H1 (cell line): Measurements from ENCODE around the gene LRRC18. TPM values are rescaled to one million over a fixed set of nuclear protein-coding genes. Genes with fewer than 3 reads are reported as not detected.

ENCODE experiments used
- CTCF ChIA-PET: fragments of 300-600 bp; sonication (Branson Sonifier 250); formaldehyde crosslinking; loops from one replicate; lab custom pipeline; 2021; ENCODE audit not compliant: partially characterized antibody; lab: Charles Lee
- POLR2A ChIA-PET: fragments of 300-600 bp; sonication (Branson Sonifier 250); formaldehyde crosslinking; loops from one replicate; lab custom pipeline; 2021; ENCODE audit warnings: inconsistent platforms; ENCODE audit not compliant: partially characterized antibody; lab: Charles Lee
- DNase-seq, 2 experiments: peaks; one replicate each; pipeline versions ENCODE4 v3.0.0 to v3.0.0-alpha.2; 2010 to 2022; ENCODE audit warnings: low spot score in 2 of 2, low read depth in 1 of 2, mixed read lengths in 1 of 2
- FAIRE-seq: peaks from 2 replicates; lab custom pipeline; 2011; peaks lifted over from hg19 to GRCh38; lab: Jason Lieb, UNC
- H2AFZ ChIP-seq: 2 replicates; pipeline ENCODE4 v1.8.1; 2012; ENCODE audit warnings: low read length, inconsistent platforms
- H2AK5ac ChIP-seq: 2 replicates; pipeline ENCODE4 v1.6.1; 2013; ENCODE audit warnings: low read depth, low read length
- H2BK120ac ChIP-seq: replicated peaks from 2 replicates; pipeline ENCODE3; 2013; ENCODE audit warnings: low read depth, low read length, inconsistent platforms
- H2BK12ac ChIP-seq: 2 replicates; pipeline ENCODE4 v1.6.1; 2013; ENCODE audit warnings: low read depth, low read length
- H2BK15ac ChIP-seq: 2 replicates; pipeline ENCODE4 v1.6.1; 2013; ENCODE audit warnings: low read length
- H2BK20ac ChIP-seq: 2 replicates; pipeline ENCODE4 v1.6.1; 2013; ENCODE audit warnings: low read length
- H2BK5ac ChIP-seq: 2 replicates; pipeline ENCODE4 v1.6.1; 2013; ENCODE audit warnings: low read depth, low read length
- H3K14ac ChIP-seq: 2 replicates; pipeline ENCODE4 v1.6.1; 2013; ENCODE audit warnings: inconsistent platforms; ENCODE audit not compliant: insufficient read length
- H3K18ac ChIP-seq: 2 replicates; pipeline ENCODE4 v1.6.1; 2013; ENCODE audit warnings: low read length; ENCODE audit errors: extremely low read depth
- H3K23ac ChIP-seq: 2 replicates; pipeline ENCODE4 v1.6.1; 2013; ENCODE audit warnings: inconsistent platforms; ENCODE audit not compliant: insufficient read length
- H3K23me2 ChIP-seq: 2 replicates; pipeline ENCODE4 v1.6.1; 2013; ENCODE audit warnings: low read depth, low read length
- H3K27ac ChIP-seq: 2 replicates; pipeline ENCODE4 v1.6.1; 2011; ENCODE audit warnings: low read depth, low read length, inconsistent platforms
- H3K27me3 ChIP-seq, 4 experiments: replicated peaks in 1 of 4; 1 replicate in 1 of 4; 2 replicates in 3 of 4; pipeline versions ENCODE4 v1.6.1 to v1.8.1; 2011 to 2013; ENCODE audit warnings: low read length in 3 of 4, mild to moderate bottlenecking in 3 of 4, inconsistent platforms in 2 of 4, mixed read lengths in 2 of 4, moderate library complexity in 1 of 4; ENCODE audit not compliant: control insufficient read depth in 3 of 4, insufficient read depth in 3 of 4; ENCODE audit errors: extremely low read depth in 1 of 4
- H3K36me3 ChIP-seq, 4 experiments: 2 replicates each; pipeline versions ENCODE4 v1.6.1 to v1.8.1; 2011 to 2013; ENCODE audit warnings: mild to moderate bottlenecking in 4 of 4, low read length in 3 of 4, moderate library complexity in 2 of 4, control low read depth in 1 of 4, inconsistent platforms in 1 of 4; ENCODE audit not compliant: insufficient read depth in 4 of 4, control insufficient read depth in 2 of 4
- H3K4ac ChIP-seq: replicated peaks from 2 replicates; pipeline ENCODE3; 2013; ENCODE audit warnings: low read length, low read depth, mixed read lengths, inconsistent platforms; ENCODE audit not compliant: insufficient read length
- H3K4me1 ChIP-seq, 4 experiments: replicated peaks in 1 of 4; 1 replicate in 1 of 4; 2 replicates in 3 of 4; pipeline versions ENCODE4 v1.6.1 to v1.8.1; 2011 to 2013; ENCODE audit warnings: low read length in 3 of 4, inconsistent platforms in 2 of 4, mixed read lengths in 1 of 4; ENCODE audit not compliant: insufficient read depth in 4 of 4, control insufficient read depth in 3 of 4
- H3K4me2 ChIP-seq, 2 experiments: 2 replicates each; pipeline versions ENCODE4 v1.6.1 to v1.8.1; 2011 to 2013; ENCODE audit warnings: low read depth in 2 of 2, low read length in 2 of 2, control low read depth in 1 of 2, inconsistent platforms in 1 of 2, mild to moderate bottlenecking in 1 of 2; ENCODE audit not compliant: insufficient read depth in 1 of 2
- H3K4me3 ChIP-seq, 4 experiments: fragments of 200-600, 300-600 bp in 1 of 4; sonication (generic), shearing (Covaris generic), sonication (Bioruptor Twin) in 1 of 4; 2 replicates each; pipeline versions ENCODE4 v1.5.1 to v1.8.1; 2011 to 2016; ENCODE audit warnings: low read length in 4 of 4, low read depth in 3 of 4, control low read depth in 2 of 4, inconsistent platforms in 2 of 4, mild to moderate bottlenecking in 2 of 4, mixed read lengths in 1 of 4, moderate library complexity in 1 of 4; ENCODE audit not compliant: insufficient read depth in 2 of 4; ENCODE audit errors: extremely low read depth in 1 of 4
- H3K56ac ChIP-seq: replicated peaks from 2 replicates; pipeline ENCODE3; 2013; ENCODE audit warnings: low read depth, mild to moderate bottlenecking, mixed read lengths, low read length, inconsistent platforms; ENCODE audit not compliant: insufficient read length
- H3K79me1 ChIP-seq: 2 replicates; pipeline ENCODE4 v1.6.1; 2013; ENCODE audit warnings: low read depth, low read length, control low read depth
- H3K79me2 ChIP-seq, 2 experiments: 2 replicates each; pipeline versions ENCODE4 v1.6.1 to v1.8.1; 2012 to 2013; ENCODE audit warnings: low read length in 2 of 2, mild to moderate bottlenecking in 2 of 2, inconsistent platforms in 1 of 2; ENCODE audit not compliant: insufficient read depth in 2 of 2, control insufficient read depth in 1 of 2
- H3K9ac ChIP-seq, 4 experiments: replicated peaks in 1 of 4; 1 replicate in 1 of 4; 2 replicates in 3 of 4; pipeline versions ENCODE4 v1.6.1 to v1.8.1; 2011 to 2013; ENCODE audit warnings: low read depth in 3 of 4, low read length in 3 of 4, control low read depth in 2 of 4, mild to moderate bottlenecking in 2 of 4, moderate library complexity in 2 of 4, inconsistent platforms in 1 of 4; ENCODE audit errors: extremely low read depth in 1 of 4
- H3K9me3 ChIP-seq, 2 experiments: 2 replicates each; pipeline versions ENCODE4 v1.6.1 to v1.8.1; 2012 to 2013; ENCODE audit warnings: mild to moderate bottlenecking in 2 of 2, moderate library complexity in 2 of 2, control low read depth in 1 of 2, inconsistent platforms in 1 of 2, low read depth in 1 of 2, low read length in 1 of 2, mixed read lengths in 1 of 2; ENCODE audit not compliant: insufficient read depth in 2 of 2
- H4K20me1 ChIP-seq, 2 experiments: replicated peaks in 1 of 2; 2 replicates each; pipeline versions ENCODE3 to v1.8.1; 2011 to 2013; ENCODE audit warnings: inconsistent platforms in 2 of 2, low read length in 2 of 2, mild to moderate bottlenecking in 1 of 2; ENCODE audit not compliant: insufficient read depth in 2 of 2, control insufficient read depth in 1 of 2
- H4K5ac ChIP-seq: 2 replicates; pipeline ENCODE4 v1.6.1; 2013; ENCODE audit warnings: low read length, low read depth, mixed read lengths, inconsistent platforms; ENCODE audit not compliant: insufficient read length
- H4K8ac ChIP-seq: 2 replicates; pipeline ENCODE4 v1.8.0; 2013; ENCODE audit warnings: mild to moderate bottlenecking, moderate library complexity, low read length, inconsistent platforms; ENCODE audit not compliant: insufficient read depth; ENCODE audit errors: extremely low read depth
- H4K91ac ChIP-seq: replicated peaks from 2 replicates; pipeline ENCODE3; 2013; ENCODE audit warnings: low read length, mixed read lengths, inconsistent platforms; ENCODE audit not compliant: insufficient read length
- ASH2L ChIP-seq: fragments of 200-600, 300-600 bp; sonication (generic); IDR thresholded peaks from one replicate; pipeline ENCODE4 v1.7.1; 2017; ENCODE audit warnings: low read length
- ATF2 ChIP-seq: IDR thresholded peaks from 2 replicates; pipeline ENCODE4 v1.6.1; 2012; ENCODE audit warnings: low read length, inconsistent platforms
- CEBPB ChIP-seq: IDR thresholded peaks from 2 replicates; pipeline ENCODE4 v1.6.1; 2012; ENCODE audit warnings: low read depth, low read length
- CTBP2 ChIP-seq: IDR thresholded peaks from 2 replicates; pipeline ENCODE4 v1.7.0; 2011; ENCODE audit warnings: borderline replicate concordance, mild to moderate bottlenecking, moderate library complexity, mixed read lengths, low read length; ENCODE audit not compliant: insufficient read depth, insufficient read length
- EZH2 ChIP-seq: fragments of 200-600 bp; sonication (generic); IDR thresholded peaks from 2 replicates; pipeline ENCODE4 v1.7.1; 2012; ENCODE audit warnings: low read depth, mild to moderate bottlenecking, moderate library complexity, low read length, inconsistent platforms; ENCODE audit not compliant: severe bottlenecking
- FOSL1 ChIP-seq: IDR thresholded peaks from 2 replicates; pipeline ENCODE4 v1.6.1; 2011; ENCODE audit warnings: mild to moderate bottlenecking, low read depth, low read length, moderate library complexity; ENCODE audit not compliant: insufficient read depth
- MAFK ChIP-seq: IDR thresholded peaks from 2 replicates; pipeline ENCODE4 v1.6.1; 2012; ENCODE audit warnings: low read depth, mild to moderate bottlenecking, improper control_type of control experiment, low read length
- MAX ChIP-seq: IDR thresholded peaks from 2 replicates; pipeline ENCODE4 v1.6.1; 2012; ENCODE audit warnings: inconsistent platforms
- POLR2AphosphoS5 ChIP-seq: IDR thresholded peaks from 2 replicates; pipeline ENCODE4 v1.6.1; 2011; ENCODE audit warnings: low read depth, low read length
- POU5F1 ChIP-seq: IDR thresholded peaks from 2 replicates; pipeline ENCODE4 v1.6.1; 2011; ENCODE audit warnings: low read depth, mild to moderate bottlenecking, low read length, moderate library complexity
- RAD21 ChIP-seq, 2 experiments: IDR thresholded peaks in 1 of 2; conservative IDR thresholded peaks in 1 of 2; 2 replicates each; pipeline ENCODE4 v1.6.1; 2011; ENCODE audit warnings: low read depth in 2 of 2, low read length in 2 of 2, improper control_type of control experiment in 1 of 2, inconsistent platforms in 1 of 2, mild to moderate bottlenecking in 1 of 2, moderate library complexity in 1 of 2
- SIX5 ChIP-seq: IDR thresholded peaks from 2 replicates; pipeline ENCODE4 v1.6.1; 2011; ENCODE audit warnings: mild to moderate bottlenecking, low read depth, low read length
- TAF1 ChIP-seq: IDR thresholded peaks from 2 replicates; pipeline ENCODE4 v1.6.1; 2011; ENCODE audit warnings: mild to moderate bottlenecking, low read depth, low read length
- WGBS, 2 experiments: shearing (Covaris generic) in 1 of 2; methylation state at CpG; one replicate each; pipeline versions ENCODE4 v1.1.6 to v1.1.7; 2013 to 2015; ENCODE audit warnings: low lambda C conversion rate in 2 of 2, mixed read lengths in 2 of 2, inconsistent platforms in 1 of 2, low coverage in 1 of 2, missing lambda C conversion rate in 1 of 2; ENCODE audit not compliant: insufficient replicate concordance in 2 of 2, insufficient coverage in 1 of 2, insufficient read length in 1 of 2; ENCODE audit errors: extremely low coverage in 1 of 2, missing lambda C conversion rate in 1 of 2; 5-methylcytosine and 5-hydroxymethylcytosine counted together
- polyA plus RNA-seq, 7 experiments: library from polyadenylated mRNA; depleted of rRNA in 3 of 7; stranded (reverse) in 5 of 7; unstranded in 2 of 7; fragments of >200 nt in 5 of 7; fragments of 200-250 nt in 2 of 7; gene quantifications; 1 replicate in 5 of 7; 2 replicates in 1 of 7; 4 replicates in 1 of 7; pipeline versions ENCODE4 v1.2.1 to v1.2.3, GENCODE V29; 2011 to 2013; ENCODE audit warnings: missing spikeins in 2 of 7, mixed read lengths in 2 of 7
- total RNA-seq: library from RNA; stranded (reverse); fragmentation: NEBNext Ultra II Directional; extraction: Animal tissue kit (Norgen Biotek cat#: 25700); gene quantifications from 2 replicates; pipeline ENCODE4 v1.2.1, GENCODE V29; 2021

Gene LRRC18
- total and polyA plus RNA-seq, 2 of the 8 experiments (the other 6 are each of a cell fraction or from before 2014, with no cell fraction given) = not detected

GRCh38 chr10:48964038-48964437, 24.4 kb upstream of the LRRC18 start:
- H2BK120ac ChIP-seq = no peak overlapping the region
- H3K4me1 ChIP-seq = no peaks in the 10 kb centered on the region
- no peak overlapping the region for H2AFZ ChIP-seq
- H3K14ac ChIP-seq = no peak overlapping the region
- no peak overlapping the region for H3K56ac ChIP-seq
- H3K18ac ChIP-seq = no peak overlapping the region
- H3K79me1 ChIP-seq = no peaks in the 10 kb centered on the region
- H3K23me2 ChIP-seq = no peaks in the 10 kb centered on the region
- H2BK20ac ChIP-seq = no peak overlapping the region
- H4K91ac ChIP-seq = no peak overlapping the region
- no peak overlapping the region for H3K27ac ChIP-seq
- H4K8ac ChIP-seq = no peak overlapping the region
- no peak overlapping the region for H4K5ac ChIP-seq
- H2AK5ac ChIP-seq = no peak overlapping the region
- ChIA-PET CTCF (interaction anchor here (1.1 kb wide), 1 partner anchor 416 kb away, joined by 3 read pairs; no protein-coding TSS in a partner anchor), POLR2A (no interaction called here)
- FAIRE-seq = no peak
- H2BK5ac ChIP-seq = no peak overlapping the region
- no peaks in the 10 kb centered on the region for H3K79me2 ChIP-seq
- no peak overlapping the region for H2BK15ac ChIP-seq
- no peaks in the 10 kb centered on the region for H4K20me1 ChIP-seq
- H3K9ac ChIP-seq = no peak overlapping the region
- no peak overlapping the region for H3K4me3 ChIP-seq
- H2BK12ac ChIP-seq = no peak overlapping the region
- no peaks in the 10 kb centered on the region for H3K9me3 ChIP-seq
- no peak overlapping the region for H3K4me2 ChIP-seq
- no peaks in the 10 kb centered on the region for H3K36me3 ChIP-seq
- WGBS, 2 experiments = 80% methylated on average over 1 of the region's 1 CpG; no CpG with 5 or more reads in 1 of the 2 experiments
- H3K23ac ChIP-seq = no peak overlapping the region
- H3K4ac ChIP-seq = no peak overlapping the region
- no peaks in the 10 kb centered on the region for H3K27me3 ChIP-seq
- DNase-seq = no peak
- TF ChIP-seq MAX (no peak), EZH2 (no peak), ASH2L (no peak), POLR2AphosphoS5 (no peak), RAD21 (IDR thresholded peaks at IDR 0.05 in 1 of 2, conservative IDR thresholded peaks at IDR 0.05 in 1 of 2; ENCODE audit: low read depth in 2 of 2, low read length in 2 of 2) (no peak), POU5F1 (no peak), MAFK (no peak), SIX5 (no peak), FOSL1 (no peak), ATF2 (no peak), CEBPB (no peak), TAF1 (no peak), CTBP2 (no peak)
